Esophagus muscularis mucosa (tissue), 4 donors: ENCODE results near the gene ORM2. TPM values are rescaled to one million over a fixed set of nuclear protein-coding genes. Genes with fewer than 3 reads are reported as not detected.

Experiments
- DNase-seq: peaks from one replicate; pipeline ENCODE4 v3.0.0-alpha.2; 2017; ENCODE audit errors: extremely low spot score
- H3K27ac ChIP-seq, 4 donors: fragments of 200-600 bp; sonication (generic); replicated peaks in 1 of 4; 1 replicate in 3 of 4; 2 replicates in 1 of 4; pipeline ENCODE4 v1.5.1; 2016 to 2019; ENCODE audit warnings: mild to moderate bottlenecking in 1 of 4
- H3K27me3 ChIP-seq, 4 donors: fragments of 200-600 bp; sonication (generic); one replicate each; pipeline versions ENCODE4 v1.5.1 to v1.6.0; 2016 to 2019
- H3K36me3 ChIP-seq, 4 donors: fragments of 200-600 bp; sonication (generic); one replicate each; pipeline ENCODE4 v1.5.1; 2016 to 2019
- H3K4me1 ChIP-seq, 4 donors: fragments of 200-600 bp; sonication (generic); one replicate each; pipeline ENCODE4 v1.5.1; 2016 to 2019
- H3K4me3 ChIP-seq, 4 donors: fragments of 200-600 bp; sonication (generic); 1 replicate in 2 of 4; 2 replicates in 2 of 4; pipeline ENCODE4 v1.5.1; 2016 to 2019; ENCODE audit warnings: mild to moderate bottlenecking in 4 of 4, moderate library complexity in 1 of 4
- H3K9me3 ChIP-seq, 4 donors: fragments of 200-600 bp; sonication (generic); 1 replicate in 3 of 4; 2 replicates in 1 of 4; pipeline ENCODE4 v1.5.1; 2016 to 2019
- EP300 ChIP-seq: sonication (generic); formaldehyde crosslinking; IDR thresholded peaks from one replicate; pipeline ENCODE4 v1.6.1; 2017; ENCODE audit warnings: antibody characterized with exemption
- POLR2A ChIP-seq: fragments of 450-650 bp; IDR thresholded peaks from one replicate; pipeline ENCODE4 v1.6.1; 2017; ENCODE audit warnings: antibody characterized with exemption, moderate library complexity, mild to moderate bottlenecking, low read depth
- POLR2AphosphoS5 ChIP-seq, 2 donors: sonication (generic); formaldehyde crosslinking; IDR thresholded peaks; one replicate each; pipeline ENCODE4 v1.6.1; 2017; ENCODE audit warnings: antibody characterized with exemption in 2 of 2
- WGBS: methylation state at CpG from one replicate; pipeline ENCODE4 v1.1.5; 2018; 5-methylcytosine and 5-hydroxymethylcytosine counted together
- intact Hi-C: fragments of 100-400 bp; cut with DNase I; formaldehyde crosslinking; loops from one replicate; pipeline ENCODE4 v1.15.1; 2023
- total RNA-seq, 4 donors: library from RNA; depleted of rRNA; stranded (reverse); fragments of >200 nt; gene quantifications; one replicate each; pipeline versions ENCODE4 v1.1.0 to v1.2.1, GENCODE V29; 2016
- TF ChIP-seq, protein P1 (sequence below), 3 experiments: fragments of 200-600 bp in 2 of 3; fragments of 450-650 bp in 1 of 3; sonication (generic) in 2 of 3; IDR thresholded peaks; one replicate each; pipeline ENCODE4 v1.5.1; 2017 to 2019; ENCODE audit warnings: antibody characterized with exemption in 3 of 3, mild to moderate bottlenecking in 2 of 3, moderate library complexity in 1 of 3

Gene ORM2
- total RNA-seq, 4 donors from 2014 or later: not detected

DNA sequence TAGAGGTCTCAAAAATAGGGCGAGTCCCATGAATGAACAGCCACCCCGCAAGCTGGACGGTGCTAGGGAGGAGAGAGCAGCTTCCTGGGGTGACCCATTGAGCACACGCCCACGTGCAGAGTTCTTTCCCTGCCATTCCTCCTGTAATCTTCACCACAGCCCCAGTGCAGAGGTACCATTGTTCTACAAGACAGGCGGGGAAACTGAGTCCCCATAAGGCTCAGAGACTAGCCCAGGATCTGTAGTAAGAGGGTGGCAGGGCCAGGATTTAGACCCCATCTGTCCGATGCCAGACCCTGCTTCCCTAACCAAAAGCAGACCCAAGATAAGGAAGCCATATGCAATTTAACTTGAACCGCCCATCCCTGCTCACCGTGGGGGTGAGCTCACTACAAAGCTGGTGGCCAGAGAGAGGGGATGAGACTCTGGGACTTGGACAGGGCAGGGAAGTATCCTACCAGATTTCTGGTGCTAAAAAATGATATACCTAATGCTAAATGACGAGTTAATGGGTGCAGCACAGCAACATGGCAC lies 43.5 kb upstream of the ORM2 start:
- Histone ChIP-seq H3K27me3 (peaks cover 0 to 6% (median 0%) of the 10 kb centered on the region in 4 donors), H3K4me1 (no peaks in the 10 kb centered on the region), H3K4me3 (no peak overlapping the region), H3K9me3 (no peaks in the 10 kb centered on the region), H3K36me3 (peaks cover 0 to 3% (median 0%) of the 10 kb centered on the region in 4 donors), H3K27ac (no peak overlapping the region)
- TF ChIP-seq, protein P1, sequence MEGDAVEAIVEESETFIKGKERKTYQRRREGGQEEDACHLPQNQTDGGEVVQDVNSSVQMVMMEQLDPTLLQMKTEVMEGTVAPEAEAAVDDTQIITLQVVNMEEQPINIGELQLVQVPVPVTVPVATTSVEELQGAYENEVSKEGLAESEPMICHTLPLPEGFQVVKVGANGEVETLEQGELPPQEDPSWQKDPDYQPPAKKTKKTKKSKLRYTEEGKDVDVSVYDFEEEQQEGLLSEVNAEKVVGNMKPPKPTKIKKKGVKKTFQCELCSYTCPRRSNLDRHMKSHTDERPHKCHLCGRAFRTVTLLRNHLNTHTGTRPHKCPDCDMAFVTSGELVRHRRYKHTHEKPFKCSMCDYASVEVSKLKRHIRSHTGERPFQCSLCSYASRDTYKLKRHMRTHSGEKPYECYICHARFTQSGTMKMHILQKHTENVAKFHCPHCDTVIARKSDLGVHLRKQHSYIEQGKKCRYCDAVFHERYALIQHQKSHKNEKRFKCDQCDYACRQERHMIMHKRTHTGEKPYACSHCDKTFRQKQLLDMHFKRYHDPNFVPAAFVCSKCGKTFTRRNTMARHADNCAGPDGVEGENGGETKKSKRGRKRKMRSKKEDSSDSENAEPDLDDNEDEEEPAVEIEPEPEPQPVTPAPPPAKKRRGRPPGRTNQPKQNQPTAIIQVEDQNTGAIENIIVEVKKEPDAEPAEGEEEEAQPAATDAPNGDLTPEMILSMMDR (IDR thresholded peaks at IDR 0.05): no peak
- TF ChIP-seq POLR2A: no peak
- TF ChIP-seq POLR2AphosphoS5 (IDR thresholded peaks at IDR 0.05): no peak
- no peak for TF ChIP-seq EP300
- intact Hi-C loops: no loop called here
- 79% methylated on average over 8 of the region's 10 CpGs for WGBS
- no peak for DNase-seq

DNA sequence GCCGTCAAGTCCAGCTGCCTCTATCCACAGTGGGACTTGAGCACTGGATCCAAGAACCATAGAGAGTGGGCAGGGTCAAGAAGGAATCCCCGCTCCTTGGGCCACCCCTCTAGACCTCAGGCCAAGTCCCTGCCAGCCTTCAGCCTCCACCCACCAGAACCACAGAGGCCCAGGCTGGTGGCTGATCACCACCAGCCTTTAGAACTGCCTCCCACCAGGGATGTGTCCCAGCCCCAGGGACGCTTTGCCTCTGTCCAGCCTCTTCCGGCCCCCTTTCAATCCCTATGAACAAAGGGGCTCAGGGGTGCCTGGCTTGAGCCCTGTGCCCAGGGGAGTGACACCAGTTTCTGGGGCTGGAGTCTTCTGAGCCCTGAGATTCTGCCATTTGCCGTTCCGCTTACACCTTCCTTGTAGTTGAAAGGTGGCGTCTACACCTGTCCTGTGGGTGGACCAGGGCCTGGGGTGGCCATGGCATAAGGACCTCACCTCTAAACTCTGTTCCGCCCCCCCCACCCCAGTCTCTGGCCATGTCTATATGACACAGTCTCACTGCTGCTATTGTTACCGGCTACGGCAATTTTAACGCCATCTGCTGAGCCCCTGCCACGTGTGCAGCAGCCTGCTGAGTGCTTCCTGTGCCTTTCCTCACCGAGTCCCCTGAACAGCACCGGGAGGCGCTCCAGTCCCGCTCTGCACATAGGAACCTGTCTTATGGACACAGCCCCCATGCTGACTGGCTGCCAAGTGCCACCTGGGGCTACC lies 42.5 kb upstream of the ORM2 start:
- 88% methylated on average over 14 of the region's 16 CpGs for WGBS
- no peak for DNase-seq
- peaks cover 0 to 5% (median 2%) of the 10 kb centered on the region in 4 donors for H3K36me3 ChIP-seq
- no peak overlapping the region for H3K27ac ChIP-seq
- H3K4me3 ChIP-seq: no peak overlapping the region
- no peaks in the 10 kb centered on the region for H3K4me1 ChIP-seq
- TF ChIP-seq POLR2A (no peak), POLR2AphosphoS5 (IDR thresholded peaks at IDR 0.05) (no peak), EP300 (no peak)
- TF ChIP-seq, protein P1 (IDR thresholded peaks at IDR 0.05): no peak
- peaks cover 0 to 13% (median 0%) of the 10 kb centered on the region in 4 donors for H3K27me3 ChIP-seq
- intact Hi-C loops: no loop called here
- H3K9me3 ChIP-seq: no peaks in the 10 kb centered on the region

DNA sequence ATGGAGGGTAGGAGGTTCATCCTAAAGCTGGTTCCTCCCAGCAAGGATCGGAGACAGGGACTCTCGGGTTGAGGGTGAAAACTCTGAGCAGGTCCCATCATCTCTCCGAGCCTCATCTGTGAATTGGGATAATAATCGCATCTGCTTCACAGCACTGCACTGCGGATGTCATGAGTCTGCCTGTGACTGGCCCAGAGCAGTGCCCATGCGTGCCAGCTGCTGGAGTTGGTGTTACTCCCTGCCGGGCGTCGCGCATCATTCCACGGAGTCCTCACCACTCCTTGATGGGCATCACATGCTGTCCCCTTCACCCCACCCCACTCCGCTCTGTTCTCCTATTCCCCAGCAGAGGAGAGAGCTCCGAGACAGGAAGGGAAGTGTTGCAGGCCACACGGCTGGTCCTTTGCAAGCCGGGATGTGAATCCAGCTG lies 41.9 kb upstream of the ORM2 start:
- Histone ChIP-seq H3K36me3 (peaks cover 0 to 9% (median 4%) of the 10 kb centered on the region in 4 donors), H3K4me1 (no peaks in the 10 kb centered on the region), H3K4me3 (no peak overlapping the region), H3K27ac (no peak overlapping the region), H3K9me3 (no peaks in the 10 kb centered on the region), H3K27me3 (peaks cover 0 to 13% (median 0%) of the 10 kb centered on the region in 4 donors)
- no peak for TF ChIP-seq POLR2A
- 85% methylated on average over 12 of the region's 15 CpGs for WGBS
- intact Hi-C loops: no loop called here
- DNase-seq: no peak

DNA sequence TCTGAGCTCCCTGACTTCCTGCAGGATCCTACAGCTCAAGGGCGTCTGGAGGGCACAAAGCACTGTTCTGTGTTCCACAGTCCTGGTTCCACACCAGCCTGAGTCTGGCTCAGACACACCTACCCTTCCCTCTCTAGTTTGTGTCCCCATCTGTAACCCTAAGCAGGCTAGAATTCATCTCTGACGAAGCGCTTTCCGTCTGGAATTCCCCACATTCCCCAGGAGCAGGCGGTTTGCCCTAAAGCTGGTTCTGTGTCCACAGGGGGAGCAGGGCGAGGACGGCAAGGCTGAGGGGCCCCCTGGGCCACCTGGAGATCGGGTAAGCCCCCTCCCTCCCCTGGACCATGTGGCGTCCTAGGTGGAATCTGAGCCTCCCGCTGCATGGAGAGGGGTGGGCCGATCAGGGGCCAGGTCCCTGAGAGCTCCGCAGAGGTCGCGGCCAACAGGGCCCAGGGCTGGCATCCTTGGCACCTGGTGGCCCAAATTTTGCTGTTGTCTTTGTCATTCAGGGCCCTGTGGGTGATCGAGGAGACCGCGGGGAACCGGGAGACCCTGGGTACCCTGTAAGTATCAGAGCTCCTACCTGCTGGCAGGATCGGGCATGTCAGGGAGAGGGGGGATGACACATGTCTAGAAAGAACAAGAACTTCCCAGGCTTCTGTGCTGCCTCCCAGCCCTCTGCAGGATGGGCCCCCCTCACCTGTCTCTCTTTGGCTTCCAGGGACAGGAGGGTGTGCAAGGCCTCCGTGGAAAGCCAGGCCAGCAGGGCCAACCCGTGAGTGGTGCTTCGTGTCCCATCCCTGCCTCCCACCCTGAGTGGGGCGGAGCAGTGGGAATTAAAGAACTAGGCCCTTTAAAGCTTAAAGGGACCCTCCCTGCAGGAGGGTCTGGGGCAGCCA lies 41.2 kb upstream of the ORM2 start:
- Histone ChIP-seq H3K27me3 (peaks cover 0 to 13% (median 0%) of the 10 kb centered on the region in 4 donors), H3K27ac (no peak overlapping the region), H3K9me3 (no peaks in the 10 kb centered on the region), H3K36me3 (peaks cover 0 to 9% (median 4%) of the 10 kb centered on the region in 4 donors), H3K4me1 (no peaks in the 10 kb centered on the region), H3K4me3 (no peak overlapping the region)
- intact Hi-C loops: no loop called here
- DNase-seq: no peak
- TF ChIP-seq POLR2AphosphoS5 (IDR thresholded peaks at IDR 0.05): no peak
- no peak for TF ChIP-seq POLR2A
- TF ChIP-seq, protein P1 (IDR thresholded peaks at IDR 0.05): no peak
- no peak for TF ChIP-seq EP300
- 74% methylated on average over 14 of the region's 23 CpGs for WGBS

DNA sequence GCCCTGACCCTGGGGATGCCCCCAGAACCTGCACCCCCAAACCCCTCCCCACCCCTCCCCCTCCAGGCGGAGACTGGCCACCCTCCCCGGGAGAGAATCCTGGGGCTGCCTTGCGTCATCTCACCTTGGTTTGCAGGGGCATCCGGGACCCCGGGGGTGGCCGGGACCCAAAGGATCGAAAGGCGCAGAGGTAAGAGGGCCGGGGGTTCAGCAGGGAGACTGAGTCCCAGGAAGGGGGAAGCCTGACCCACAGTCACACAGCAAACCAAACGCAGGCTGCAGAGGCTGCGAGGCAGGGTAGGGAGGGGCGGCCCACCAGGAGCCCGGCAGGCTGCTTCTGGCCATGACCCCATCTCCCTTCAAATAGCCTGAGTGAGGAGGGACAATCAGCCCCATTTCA lies 40.6 kb upstream of the ORM2 start:
- WGBS: 90% methylated on average over 3 of the region's 13 CpGs
- H3K27ac ChIP-seq: no peak overlapping the region
- intact Hi-C loops: no loop called here
- no peak overlapping the region for H3K4me3 ChIP-seq
- H3K27me3 ChIP-seq: peaks cover 0 to 13% (median 0%) of the 10 kb centered on the region in 4 donors
- TF ChIP-seq POLR2AphosphoS5 (IDR thresholded peaks at IDR 0.05) (no peak), POLR2A (no peak), EP300 (no peak)
- TF ChIP-seq, protein P1 (IDR thresholded peaks at IDR 0.05): no peak
- H3K4me1 ChIP-seq: no peaks in the 10 kb centered on the region
- H3K36me3 ChIP-seq: peaks cover 0 to 9% (median 4%) of the 10 kb centered on the region in 4 donors
- H3K9me3 ChIP-seq: no peaks in the 10 kb centered on the region
- DNase-seq: no peak
